HCT116 (cell line): ENCODE results near the gene EPG5. TPM values are rescaled to one million over a fixed set of nuclear protein-coding genes. Genes with fewer than 3 reads are reported as not detected.

Experiments
- ATAC-seq: fragments of 200-7000 bp; cut with Tn5 transposase; 2 replicates; pipeline ENCODE4 v1.9.1; 2020; ENCODE audit warnings: mild to moderate bottlenecking, moderate library complexity
- BruUV-seq: library from RNA; stranded (reverse); fragments of 400-500 nt; replicated peaks from 2 replicates; lab custom pipeline; 2021; lab: Mats Ljungman, UMichigan
- CTCF ChIA-PET: fragments of 300-600 bp; sonication (Branson Sonifier 250); formaldehyde crosslinking; loops from one replicate; lab custom pipeline; 2021; ENCODE audit warnings: antibody characterized with exemption; lab: Charles Lee
- POLR2A ChIA-PET: fragments of 300-600, 350-600 bp; sonication (Branson Sonifier 250); formaldehyde crosslinking; loops from one replicate; lab custom pipeline; 2021; ENCODE audit warnings: antibody characterized with exemption; lab: Charles Lee
- RAD21 ChIA-PET, 2 experiments: fragments of 300-600 bp; sonication (Branson Sonifier 250); formaldehyde crosslinking; loops; one replicate each; lab custom pipeline; 2023; ENCODE audit warnings: low total read pairs in 2 of 2; ENCODE audit not compliant: uncharacterized antibody in 2 of 2, unreplicated experiment in 2 of 2, low non-redundant PET in 1 of 2; lab: Charles Lee
- DNase-seq: peaks from one replicate; pipeline ENCODE4 v3.0.0-alpha.2; 2010; ENCODE audit warnings: low read depth, low spot score
- H2AFZ ChIP-seq: fragments of 200-600 bp; shearing (Covaris generic), sonication (generic); 2 replicates; pipeline ENCODE4 v1.6.1; 2017; ENCODE audit warnings: low read depth, mixed run types, mixed read lengths, antibody characterized with exemption, low read length; ENCODE audit not compliant: poor library complexity, severe bottlenecking
- H3K27ac ChIP-seq: 2 replicates; pipeline ENCODE4 v1.5.1; 2012; ENCODE audit warnings: low read depth, low read length
- H3K27me3 ChIP-seq: fragments of 200-600 bp; sonication (generic); 2 replicates; pipeline ENCODE4 v1.6.1; 2016; ENCODE audit warnings: mixed run types, low read length, mixed read lengths; ENCODE audit not compliant: insufficient read depth
- H3K36me3 ChIP-seq, 2 experiments: fragments of 200-500 bp in 1 of 2; fragments of 200-600 bp in 1 of 2; sonication (Bioruptor generic) in 1 of 2; sonication (generic) in 1 of 2; 2 replicates each; pipeline versions ENCODE4 v1.5.1 to v1.6.1; 2014 to 2016; ENCODE audit warnings: low read length in 2 of 2, inconsistent platforms in 1 of 2, mixed read lengths in 1 of 2, mixed run types in 1 of 2; ENCODE audit not compliant: insufficient read depth in 2 of 2, control insufficient read depth in 1 of 2
- H3K4me1 ChIP-seq, 2 experiments: fragments of 200-600 bp in 1 of 2; sonication (generic) in 1 of 2; 2 replicates each; pipeline versions ENCODE4 v1.5.1 to v1.6.1; 2012 to 2017; ENCODE audit warnings: low read length in 2 of 2, inconsistent platforms in 1 of 2, mild to moderate bottlenecking in 1 of 2, mixed read lengths in 1 of 2, mixed run types in 1 of 2, moderate library complexity in 1 of 2; ENCODE audit not compliant: insufficient read depth in 2 of 2, control insufficient read depth in 1 of 2
- H3K4me2 ChIP-seq: fragments of 200-600 bp; sonication (generic); 2 replicates; pipeline ENCODE4 v1.6.1; 2017; ENCODE audit warnings: mixed run types, low read length, mixed read lengths
- H3K4me3 ChIP-seq, 2 experiments: fragments of 200-600 bp in 1 of 2; sonication (generic) in 1 of 2; replicated peaks in 1 of 2; 2 replicates each; pipeline ENCODE4 v1.5.1; 2011 to 2016; ENCODE audit warnings: low read length in 2 of 2, control low read depth in 1 of 2, low read depth in 1 of 2, mild to moderate bottlenecking in 1 of 2, mixed read lengths in 1 of 2, mixed run types in 1 of 2
- H3K79me2 ChIP-seq: fragments of 200-600 bp; sonication (generic); 2 replicates; pipeline ENCODE4 v1.6.1; 2017; ENCODE audit warnings: mild to moderate bottlenecking, mixed run types, low read length, moderate library complexity, mixed read lengths; ENCODE audit not compliant: insufficient read depth
- H3K9ac ChIP-seq: fragments of 200-600 bp; sonication (generic); 2 replicates; pipeline ENCODE4 v1.6.1; 2016; ENCODE audit warnings: low read length, mixed read lengths
- H3K9me2 ChIP-seq: fragments of 200-600 bp; sonication (generic), shearing (Covaris generic); 2 replicates; pipeline ENCODE4 v1.6.1; 2017; ENCODE audit warnings: mixed run types, mild to moderate bottlenecking, moderate library complexity; ENCODE audit not compliant: insufficient read depth
- H3K9me3 ChIP-seq, 2 experiments: fragments of 200-500 bp in 1 of 2; fragments of 200-600 bp in 1 of 2; sonication (Bioruptor generic) in 1 of 2; sonication (generic) in 1 of 2; 2 replicates each; pipeline ENCODE4 v1.6.1; 2014 to 2017; ENCODE audit warnings: low read length in 2 of 2, mixed read lengths in 2 of 2, inconsistent platforms in 1 of 2, low read depth in 1 of 2, mild to moderate bottlenecking in 1 of 2, mixed run types in 1 of 2, moderate library complexity in 1 of 2; ENCODE audit not compliant: control insufficient read depth in 1 of 2, insufficient read depth in 1 of 2
- H4K20me1 ChIP-seq: fragments of 200-600 bp; sonication (generic), shearing (Covaris generic); 2 replicates; pipeline ENCODE4 v1.6.1; 2017; ENCODE audit warnings: mixed run types, mild to moderate bottlenecking, moderate library complexity; ENCODE audit not compliant: insufficient read depth
- EGR1 ChIP-seq: IDR thresholded peaks from 2 replicates; pipeline ENCODE4 v1.6.1; 2012; ENCODE audit warnings: low read depth
- EZH2phosphoT487 ChIP-seq: fragments of 200-600 bp; IDR thresholded peaks from 2 replicates; pipeline ENCODE4 v1.6.1; 2018; ENCODE audit warnings: antibody characterized with exemption, borderline replicate concordance
- JUND ChIP-seq: IDR thresholded peaks from 2 replicates; pipeline ENCODE4 v1.6.1; 2012
- POLR2A ChIP-seq: IDR thresholded peaks from 2 replicates; pipeline ENCODE4 v1.7.0; 2011; ENCODE audit warnings: borderline replicate concordance; ENCODE audit not compliant: insufficient read depth, insufficient read length; ENCODE audit errors: extremely low read depth
- POLR2AphosphoS5 ChIP-seq: IDR thresholded peaks from 2 replicates; pipeline ENCODE4 v1.6.1; 2011; ENCODE audit warnings: mild to moderate bottlenecking, low read depth, low read length, moderate library complexity
- SIN3A ChIP-seq: IDR thresholded peaks from 2 replicates; pipeline ENCODE4 v1.6.1; 2012; ENCODE audit warnings: low read depth
- SP1 ChIP-seq: IDR thresholded peaks from 2 replicates; pipeline ENCODE4 v1.6.1; 2012; ENCODE audit warnings: low read depth
- TCF7L2 ChIP-seq: IDR thresholded peaks from 2 replicates; pipeline ENCODE4 v1.7.0; 2011; ENCODE audit warnings: borderline replicate concordance, inconsistent platforms; ENCODE audit not compliant: insufficient read depth, insufficient read length; ENCODE audit errors: extremely low read depth
- YY1 ChIP-seq: IDR thresholded peaks from 2 replicates; pipeline ENCODE4 v1.6.1; 2011; ENCODE audit warnings: low read length, low read depth, moderate library complexity, mild to moderate bottlenecking; ENCODE audit not compliant: insufficient replicate concordance; ENCODE audit errors: extremely low read depth
- ZNF274 ChIP-seq: fragments of 200-500 bp; sonication (Bioruptor generic); IDR thresholded peaks from 2 replicates; pipeline ENCODE4 v1.6.1; 2014; ENCODE audit warnings: mild to moderate bottlenecking, low read depth, low read length, inconsistent platforms
- intact Hi-C: fragments of 100-400 bp; cut with micrococcal nuclease; formaldehyde crosslinking; loops from 2 replicates; pipeline ENCODE4 v1.10.0; 2022
- total RNA-seq: library from RNA; stranded (reverse); gene quantifications from one replicate; pipeline ENCODE4 v1.2.1, GENCODE V29; 2021; ENCODE audit not compliant: unreplicated experiment
- TF ChIP-seq, protein P1 (sequence below): IDR thresholded peaks from 2 replicates; pipeline ENCODE4 v1.6.1; 2012
- TF ChIP-seq, protein P2 (sequence below): IDR thresholded peaks from 2 replicates; pipeline ENCODE4 v1.6.1; 2011; ENCODE audit warnings: mild to moderate bottlenecking, low read length, moderate library complexity; ENCODE audit not compliant: insufficient replicate concordance; ENCODE audit errors: extremely low read depth
- TF ChIP-seq, protein P3 (sequence below): IDR thresholded peaks from 2 replicates; pipeline ENCODE4 v1.6.1; 2012; ENCODE audit warnings: low read depth

The EPG5 gene
- total RNA-seq, 1 experiment from 2014 or later: 12.9 TPM

DNA sequence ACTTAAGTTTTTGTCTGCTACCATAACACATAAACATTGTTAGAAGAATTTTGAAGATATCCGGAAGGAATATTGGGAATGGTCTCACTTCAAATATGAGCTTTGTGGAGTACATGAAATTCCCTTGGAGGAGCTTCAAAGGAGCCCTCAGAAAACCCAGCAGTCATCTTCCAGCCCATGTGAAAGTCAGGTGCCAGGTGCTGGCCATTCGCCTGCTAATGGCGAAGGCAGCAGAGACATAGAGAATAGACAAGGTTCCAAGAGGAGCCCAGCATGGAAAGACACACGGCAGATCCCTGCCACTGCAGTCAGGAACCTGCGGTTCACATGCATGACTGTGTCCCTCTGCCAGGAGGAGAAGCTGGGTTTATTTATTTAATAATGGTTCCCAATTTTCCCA, 40.0 kb upstream of the EPG5 start:
- ChIA-PET CTCF (no interaction called here), POLR2A (no interaction called here), RAD21 (no interaction called here)
- no peaks in the 10 kb centered on the region for H3K27me3 ChIP-seq
- no peak overlapping the region for H3K9ac ChIP-seq
- H3K27ac ChIP-seq: no peak overlapping the region
- H4K20me1 ChIP-seq: no peaks in the 10 kb centered on the region
- DNase-seq: no peak
- no peaks in the 10 kb centered on the region for H3K9me2 ChIP-seq
- H3K4me1 ChIP-seq: no peaks in the 10 kb centered on the region
- BruUV-seq: no TSS peak
- no peaks in the 10 kb centered on the region for H3K9me3 ChIP-seq
- no peak overlapping the region for H2AFZ ChIP-seq
- no peak overlapping the region for H3K4me2 ChIP-seq
- intact Hi-C loops: no loop called here
- no peak for ATAC-seq
- no peak overlapping the region for H3K4me3 ChIP-seq
- TF ChIP-seq, protein P1, sequence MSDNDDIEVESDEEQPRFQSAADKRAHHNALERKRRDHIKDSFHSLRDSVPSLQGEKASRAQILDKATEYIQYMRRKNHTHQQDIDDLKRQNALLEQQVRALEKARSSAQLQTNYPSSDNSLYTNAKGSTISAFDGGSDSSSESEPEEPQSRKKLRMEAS: no peak
- TF ChIP-seq, all 23 proteins: peak for 0
- H3K36me3 ChIP-seq: peaks cover 0 to 10% of the 10 kb centered on the region in 2 experiments; a peak in 1 of 4 replicates
- no peaks in the 10 kb centered on the region for H3K79me2 ChIP-seq

DNA sequence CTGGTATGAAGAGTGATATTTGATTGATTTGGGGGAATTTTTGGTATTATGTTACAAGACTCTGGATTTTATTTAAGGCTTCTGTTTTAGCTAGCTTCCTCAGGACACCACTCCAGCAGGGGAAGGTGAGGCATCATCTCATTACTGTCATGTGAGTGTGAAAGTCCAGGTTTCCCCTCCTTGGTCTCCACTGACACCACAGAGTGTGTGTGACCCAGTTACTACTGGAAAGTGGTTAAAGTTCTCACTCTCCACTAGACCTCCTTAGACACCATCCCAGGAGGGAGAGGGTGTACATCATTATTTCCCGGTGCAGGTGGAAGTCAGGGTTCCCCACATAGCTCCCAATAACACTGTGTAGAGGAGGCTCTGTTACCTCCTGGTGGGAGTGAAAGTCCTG, 35.8 kb upstream of the EPG5 start:
- RAD21 ChIA-PET: no interaction called here
- H3K27ac ChIP-seq: no peak overlapping the region
- TF ChIP-seq EGR1 (no peak), TCF7L2 (no peak), YY1 (no peak), JUND (no peak), SIN3A (no peak), POLR2A (no peak), POLR2AphosphoS5 (no peak), ZNF274 (no peak), EZH2phosphoT487 (no peak), SP1 (no peak)
- TF ChIP-seq, protein P2, sequence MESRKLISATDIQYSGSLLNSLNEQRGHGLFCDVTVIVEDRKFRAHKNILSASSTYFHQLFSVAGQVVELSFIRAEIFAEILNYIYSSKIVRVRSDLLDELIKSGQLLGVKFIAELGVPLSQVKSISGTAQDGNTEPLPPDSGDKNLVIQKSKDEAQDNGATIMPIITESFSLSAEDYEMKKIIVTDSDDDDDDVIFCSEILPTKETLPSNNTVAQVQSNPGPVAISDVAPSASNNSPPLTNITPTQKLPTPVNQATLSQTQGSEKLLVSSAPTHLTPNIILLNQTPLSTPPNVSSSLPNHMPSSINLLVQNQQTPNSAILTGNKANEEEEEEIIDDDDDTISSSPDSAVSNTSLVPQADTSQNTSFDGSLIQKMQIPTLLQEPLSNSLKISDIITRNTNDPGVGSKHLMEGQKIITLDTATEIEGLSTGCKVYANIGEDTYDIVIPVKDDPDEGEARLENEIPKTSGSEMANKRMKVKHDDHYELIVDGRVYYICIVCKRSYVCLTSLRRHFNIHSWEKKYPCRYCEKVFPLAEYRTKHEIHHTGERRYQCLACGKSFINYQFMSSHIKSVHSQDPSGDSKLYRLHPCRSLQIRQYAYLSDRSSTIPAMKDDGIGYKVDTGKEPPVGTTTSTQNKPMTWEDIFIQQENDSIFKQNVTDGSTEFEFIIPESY: no peak
- TF ChIP-seq, protein P3, sequence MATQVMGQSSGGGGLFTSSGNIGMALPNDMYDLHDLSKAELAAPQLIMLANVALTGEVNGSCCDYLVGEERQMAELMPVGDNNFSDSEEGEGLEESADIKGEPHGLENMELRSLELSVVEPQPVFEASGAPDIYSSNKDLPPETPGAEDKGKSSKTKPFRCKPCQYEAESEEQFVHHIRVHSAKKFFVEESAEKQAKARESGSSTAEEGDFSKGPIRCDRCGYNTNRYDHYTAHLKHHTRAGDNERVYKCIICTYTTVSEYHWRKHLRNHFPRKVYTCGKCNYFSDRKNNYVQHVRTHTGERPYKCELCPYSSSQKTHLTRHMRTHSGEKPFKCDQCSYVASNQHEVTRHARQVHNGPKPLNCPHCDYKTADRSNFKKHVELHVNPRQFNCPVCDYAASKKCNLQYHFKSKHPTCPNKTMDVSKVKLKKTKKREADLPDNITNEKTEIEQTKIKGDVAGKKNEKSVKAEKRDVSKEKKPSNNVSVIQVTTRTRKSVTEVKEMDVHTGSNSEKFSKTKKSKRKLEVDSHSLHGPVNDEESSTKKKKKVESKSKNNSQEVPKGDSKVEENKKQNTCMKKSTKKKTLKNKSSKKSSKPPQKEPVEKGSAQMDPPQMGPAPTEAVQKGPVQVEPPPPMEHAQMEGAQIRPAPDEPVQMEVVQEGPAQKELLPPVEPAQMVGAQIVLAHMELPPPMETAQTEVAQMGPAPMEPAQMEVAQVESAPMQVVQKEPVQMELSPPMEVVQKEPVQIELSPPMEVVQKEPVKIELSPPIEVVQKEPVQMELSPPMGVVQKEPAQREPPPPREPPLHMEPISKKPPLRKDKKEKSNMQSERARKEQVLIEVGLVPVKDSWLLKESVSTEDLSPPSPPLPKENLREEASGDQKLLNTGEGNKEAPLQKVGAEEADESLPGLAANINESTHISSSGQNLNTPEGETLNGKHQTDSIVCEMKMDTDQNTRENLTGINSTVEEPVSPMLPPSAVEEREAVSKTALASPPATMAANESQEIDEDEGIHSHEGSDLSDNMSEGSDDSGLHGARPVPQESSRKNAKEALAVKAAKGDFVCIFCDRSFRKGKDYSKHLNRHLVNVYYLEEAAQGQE: no peak

More for the DNA sequence above, 35.8 kb upstream of the EPG5 start:
- ATAC-seq: no peak
- no peak overlapping the region for H2AFZ ChIP-seq
- peaks cover 0 to 10% of the 10 kb centered on the region in 2 experiments; a peak in 1 of 4 replicates for H3K36me3 ChIP-seq
- no peaks in the 10 kb centered on the region for H3K9me2 ChIP-seq
- no peaks in the 10 kb centered on the region for H3K9me3 ChIP-seq
- no peak overlapping the region for H3K9ac ChIP-seq
- H3K79me2 ChIP-seq: no peaks in the 10 kb centered on the region
- no peak overlapping the region for H3K4me2 ChIP-seq
- POLR2A ChIA-PET: no interaction called here
- H3K27me3 ChIP-seq: no peaks in the 10 kb centered on the region
- no peaks in the 10 kb centered on the region for H3K4me1 ChIP-seq
- intact Hi-C loops: loop anchor here (2.0 kb wide), 1 partner anchor 14 kb away; no protein-coding TSS in a partner anchor
- DNase-seq: no peak
- BruUV-seq: no TSS peak
- no peaks in the 10 kb centered on the region for H4K20me1 ChIP-seq
- CTCF ChIA-PET: no interaction called here
- no peak overlapping the region for H3K4me3 ChIP-seq
